Right lobe of liver (tissue), 4 donors: Measurements from ENCODE around the gene ARAF.

Experiments
- POLR2A ChIP-seq: fragments of 450-650 bp; IDR thresholded peaks from one replicate; pipeline ENCODE4 v1.6.1; 2017; ENCODE audit warnings: antibody characterized with exemption, mild to moderate bottlenecking
- TF ChIP-seq, protein P1 (sequence below), 4 donors: fragments of 200-600 bp in 3 of 4; fragments of 450-650 bp in 1 of 4; IDR thresholded peaks; one replicate each; pipeline versions ENCODE4 v1.5.1 to v1.8.0; 2016 to 2022; ENCODE audit warnings: antibody characterized with exemption in 4 of 4, mild to moderate bottlenecking in 2 of 4
- donor health status: DM: no; HTN: no; CAD: no.
- donor health status: DM: no; HTN: no; CAD: no.
- donor health status: DM: no; HTN: yes; CAD: no.

DNA sequence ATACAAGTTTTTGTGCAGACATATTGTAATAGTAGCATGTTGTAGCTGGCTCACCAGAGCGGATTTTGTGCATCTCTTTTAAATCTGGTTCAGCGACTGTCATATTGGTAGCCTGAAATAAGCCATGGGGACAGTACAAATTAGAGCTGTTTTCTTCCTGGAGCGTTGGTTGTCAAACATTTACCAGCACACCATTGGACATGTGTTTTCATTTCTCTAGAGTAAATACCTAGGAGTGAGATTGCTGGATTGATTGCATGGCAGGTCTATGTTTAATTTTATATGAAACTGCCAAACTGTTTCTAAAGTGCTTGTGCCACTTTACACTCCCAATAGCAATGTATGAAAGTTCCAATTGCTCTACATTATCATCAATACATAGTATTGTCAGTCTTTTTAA lies 2.6 kb upstream of the ARAF start:
- TF ChIP-seq, protein P1, sequence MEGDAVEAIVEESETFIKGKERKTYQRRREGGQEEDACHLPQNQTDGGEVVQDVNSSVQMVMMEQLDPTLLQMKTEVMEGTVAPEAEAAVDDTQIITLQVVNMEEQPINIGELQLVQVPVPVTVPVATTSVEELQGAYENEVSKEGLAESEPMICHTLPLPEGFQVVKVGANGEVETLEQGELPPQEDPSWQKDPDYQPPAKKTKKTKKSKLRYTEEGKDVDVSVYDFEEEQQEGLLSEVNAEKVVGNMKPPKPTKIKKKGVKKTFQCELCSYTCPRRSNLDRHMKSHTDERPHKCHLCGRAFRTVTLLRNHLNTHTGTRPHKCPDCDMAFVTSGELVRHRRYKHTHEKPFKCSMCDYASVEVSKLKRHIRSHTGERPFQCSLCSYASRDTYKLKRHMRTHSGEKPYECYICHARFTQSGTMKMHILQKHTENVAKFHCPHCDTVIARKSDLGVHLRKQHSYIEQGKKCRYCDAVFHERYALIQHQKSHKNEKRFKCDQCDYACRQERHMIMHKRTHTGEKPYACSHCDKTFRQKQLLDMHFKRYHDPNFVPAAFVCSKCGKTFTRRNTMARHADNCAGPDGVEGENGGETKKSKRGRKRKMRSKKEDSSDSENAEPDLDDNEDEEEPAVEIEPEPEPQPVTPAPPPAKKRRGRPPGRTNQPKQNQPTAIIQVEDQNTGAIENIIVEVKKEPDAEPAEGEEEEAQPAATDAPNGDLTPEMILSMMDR (IDR thresholded peaks at IDR 0.05), result no peak
- TF ChIP-seq POLR2A, result no peak
